GM19452 (cell line): ENCODE results near the gene ING2.
"Not testable (repeated sequence)": the region's sequence is repeated elsewhere in the genome, so short reads cannot be mapped to it uniquely, and the experiment has no call there.

Experiments
- ATAC-seq: cut with Tn5 transposase; IDR thresholded peaks from one replicate; pipeline ENCODE4 v1.9.1; 2021; ENCODE audit not compliant: unreplicated experiment

The ING2 gene

DNA sequence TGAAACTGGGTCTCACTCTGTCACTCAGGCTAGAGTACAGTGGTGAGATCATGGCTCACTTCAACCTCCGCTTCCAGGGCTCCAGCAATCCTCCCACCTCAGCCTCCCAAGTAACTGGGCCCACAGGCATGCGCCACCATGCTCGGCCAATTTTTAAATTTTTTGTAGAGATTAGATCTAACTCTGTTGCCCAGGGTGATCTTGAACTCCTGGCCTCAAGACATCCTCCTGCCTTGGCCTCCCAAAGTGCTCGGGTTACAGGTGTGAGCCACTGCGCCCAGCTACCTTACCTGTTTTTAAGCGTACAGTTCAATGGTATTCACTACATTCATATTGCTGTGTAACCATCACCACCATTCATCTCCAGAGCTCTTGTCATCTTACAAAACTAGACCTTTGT is 41.5 kb downstream of the ING2 start:
- no peak for ATAC-seq

DNA sequence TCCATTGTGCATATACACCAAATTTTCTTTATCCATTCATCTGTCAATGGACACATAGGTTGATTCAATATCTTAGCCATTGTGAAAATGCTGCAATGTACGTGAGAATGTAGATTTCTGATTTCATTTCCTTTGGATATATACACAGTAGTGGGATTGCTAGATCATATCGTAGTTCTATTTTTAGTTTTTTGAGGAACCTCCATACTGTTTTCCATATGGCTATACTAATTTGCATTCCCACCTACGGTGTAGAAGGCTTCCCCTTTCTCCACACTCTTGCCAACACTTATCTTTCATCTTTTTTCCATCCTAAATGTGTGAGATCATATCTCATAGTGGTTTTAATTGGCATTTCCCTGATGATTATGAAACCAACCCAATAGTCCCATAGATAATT is 43.4 kb downstream of the ING2 start:
- ATAC-seq: no peak

DNA sequence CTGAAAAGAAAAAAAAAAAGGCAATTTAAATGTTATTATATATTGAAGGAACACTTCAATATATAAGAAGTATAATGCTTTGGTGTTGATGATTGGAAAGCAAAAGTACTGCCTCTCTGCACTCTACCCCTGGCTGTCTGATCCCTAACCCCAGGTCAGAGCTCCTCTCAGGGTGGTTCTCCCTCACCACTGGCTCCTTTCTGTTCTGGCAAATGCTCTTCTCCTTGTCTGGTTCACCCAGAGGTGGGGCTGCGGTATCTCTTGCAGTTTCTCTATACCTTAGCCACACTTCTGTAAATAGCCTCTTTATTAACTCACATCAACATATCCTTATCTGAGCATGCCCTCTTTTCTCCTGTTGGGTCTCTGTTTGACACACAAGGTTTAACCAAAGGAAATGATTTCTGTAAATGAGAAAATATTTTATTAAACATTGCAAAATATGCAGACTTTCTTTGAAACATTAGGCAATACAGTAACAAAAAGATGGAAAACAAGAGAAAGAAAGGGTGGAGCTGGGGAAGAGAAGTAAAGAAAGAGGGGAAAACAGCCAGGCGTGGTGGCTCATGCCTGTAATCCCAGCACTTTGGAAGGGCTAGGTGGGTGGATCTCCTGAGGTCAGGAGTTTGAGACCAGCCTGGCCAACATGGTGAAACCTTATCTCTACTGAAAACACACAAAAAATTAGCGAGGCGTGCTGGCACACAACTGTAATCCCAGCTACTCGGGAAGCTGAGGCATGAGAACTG is 45.7 kb downstream of the ING2 start:
- ATAC-seq: no peak

DNA sequence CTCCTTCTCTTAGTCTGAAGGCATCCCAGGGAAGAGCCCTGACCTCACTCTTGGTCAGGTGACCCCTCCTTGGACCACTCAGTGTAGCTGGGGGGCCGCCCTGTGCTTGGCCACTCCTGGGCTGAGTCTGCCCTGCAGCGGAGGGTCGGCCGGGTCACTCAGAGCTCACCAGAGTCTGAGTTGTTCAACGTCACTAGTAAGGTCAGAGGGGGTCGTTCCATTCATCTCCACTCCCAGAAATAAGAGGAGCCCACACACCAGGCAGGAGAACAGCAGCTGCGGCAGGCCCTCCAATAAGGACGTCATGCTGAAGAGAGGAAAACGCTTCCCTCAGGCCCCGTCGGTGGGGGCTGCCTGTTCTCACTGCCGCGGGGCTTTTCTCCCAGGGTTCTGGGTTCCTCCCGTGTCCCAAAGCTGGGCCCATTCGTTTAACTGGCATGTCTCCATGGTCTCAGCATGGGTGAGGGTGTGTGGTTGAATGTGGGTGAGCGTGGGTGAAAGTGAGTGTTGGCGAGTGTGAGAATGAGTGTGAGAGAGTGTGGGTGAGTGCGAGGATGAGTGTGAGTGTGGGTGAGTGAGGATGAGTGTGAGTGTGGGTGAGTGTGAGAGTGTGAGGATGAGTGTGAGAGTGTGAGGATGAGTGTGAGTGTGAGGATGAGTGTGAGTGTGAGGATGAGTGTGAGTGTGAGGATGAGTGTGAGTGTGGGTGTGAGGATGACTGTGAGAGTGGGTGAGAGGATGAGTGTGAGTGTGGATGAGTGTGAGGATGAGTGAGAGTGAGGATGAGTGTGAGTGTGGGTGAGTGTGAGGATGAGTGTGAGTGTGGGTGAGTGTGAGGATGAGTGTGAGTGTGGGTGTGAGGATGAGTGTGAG is 47.7 kb downstream of the ING2 start:
- no peak for ATAC-seq

DNA sequence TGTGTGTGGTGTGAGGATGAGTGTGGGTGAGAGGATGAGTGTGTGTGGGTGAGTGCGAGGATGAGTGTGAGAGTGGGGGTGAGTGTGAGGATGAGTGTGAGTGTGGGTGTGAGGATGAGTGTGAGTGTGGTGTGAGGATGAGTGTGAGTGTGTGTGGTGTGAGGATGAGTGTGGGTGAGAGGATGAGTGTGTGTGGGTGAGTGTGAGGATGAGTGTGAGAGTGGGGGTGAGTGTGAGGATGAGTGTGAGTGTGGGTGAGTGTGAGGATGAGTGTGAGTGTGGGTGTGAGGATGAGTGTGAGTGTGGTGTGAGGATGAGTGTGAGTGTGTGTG is 48.3 kb downstream of the ING2 start:
- not testable (repeated sequence) for ATAC-seq

DNA sequence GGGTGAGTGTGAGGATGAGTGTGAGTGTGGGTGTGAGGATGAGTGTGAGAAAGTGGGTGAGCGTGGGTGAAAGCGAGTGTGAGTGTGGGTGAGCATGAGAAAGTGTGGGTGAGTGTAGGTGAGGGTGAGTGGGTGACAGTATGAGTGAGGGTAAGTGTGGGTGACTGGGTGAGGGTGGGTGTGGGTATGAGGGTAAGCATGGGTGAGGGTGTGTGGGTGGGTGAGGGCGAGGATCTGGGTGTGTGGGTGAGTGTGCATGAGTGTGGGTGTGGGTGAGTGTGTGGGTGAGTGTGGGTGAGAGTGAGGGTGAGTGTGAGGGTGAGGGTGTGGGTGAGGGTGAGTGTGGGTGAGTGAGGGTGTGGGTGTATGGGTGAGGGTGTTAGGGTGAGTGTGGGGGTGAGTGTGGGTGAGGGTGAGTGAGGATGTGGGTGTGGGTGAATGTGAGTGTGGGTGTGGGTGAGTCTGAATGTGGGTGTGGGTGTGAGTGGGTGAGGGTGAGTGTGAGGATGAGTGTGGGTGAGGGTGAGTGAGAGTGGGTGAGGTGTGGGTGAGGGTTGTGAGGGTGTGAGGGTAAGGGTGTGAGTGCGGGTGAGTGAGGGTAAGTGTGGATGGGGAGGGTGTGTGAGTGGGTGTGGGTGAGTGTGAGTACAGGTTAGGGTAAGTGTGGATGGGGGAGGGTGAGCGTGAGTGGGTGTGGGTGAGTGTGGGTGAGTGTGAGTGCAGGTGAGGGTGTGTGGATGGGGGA is 48.9 kb downstream of the ING2 start:
- ATAC-seq: no peak

DNA sequence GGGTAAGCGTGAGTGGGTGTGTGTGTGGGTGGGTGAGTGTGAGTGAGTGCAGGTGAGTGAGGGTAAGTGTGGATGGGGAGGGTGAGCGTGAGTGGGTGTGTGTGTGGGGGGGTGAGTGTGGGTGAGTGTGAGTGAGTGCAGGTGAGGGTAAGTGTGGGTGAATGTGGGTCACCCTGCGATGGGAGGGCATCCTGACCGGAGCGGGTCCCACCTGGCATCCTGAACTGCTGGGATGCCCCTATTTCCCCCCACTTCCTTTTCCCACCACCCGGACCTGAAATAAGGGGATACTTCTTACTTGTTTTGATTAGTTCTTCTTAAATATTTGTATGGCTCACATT is 49.5 kb downstream of the ING2 start:
- no peak for ATAC-seq

DNA sequence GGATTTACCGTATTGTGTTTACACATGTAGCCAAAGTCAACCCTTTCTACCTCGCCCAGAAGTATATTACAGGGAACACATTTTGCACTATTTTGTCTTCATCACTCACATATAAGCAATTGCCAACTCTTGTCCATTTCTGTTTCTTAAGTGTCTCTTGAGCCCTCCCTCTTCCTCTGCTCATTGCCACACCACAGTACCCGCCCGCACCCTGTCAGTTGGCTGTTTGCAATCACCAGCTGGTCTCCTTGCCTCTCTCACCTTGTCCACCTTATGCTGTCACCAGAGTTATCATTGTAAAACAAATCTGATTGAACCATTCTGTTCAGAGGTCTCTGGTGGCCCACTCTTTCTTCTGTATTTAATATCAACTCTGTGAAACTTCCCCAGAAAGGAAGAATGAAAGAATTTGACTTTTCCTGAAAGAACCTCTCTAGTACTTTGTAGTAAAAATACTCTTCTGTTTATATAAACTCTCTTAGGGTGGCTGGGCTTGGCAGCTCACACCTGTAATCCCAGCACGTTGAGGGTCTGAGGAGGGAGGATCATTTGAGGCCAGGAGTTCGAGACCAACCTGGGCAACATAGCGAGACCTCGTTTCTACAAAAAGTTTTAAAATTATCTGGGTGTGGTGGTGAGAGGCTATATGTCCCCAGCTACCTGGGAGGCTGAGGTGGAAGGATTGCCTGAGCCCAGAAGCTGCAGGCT is 50.2 kb downstream of the ING2 start:
- no peak for ATAC-seq

DNA sequence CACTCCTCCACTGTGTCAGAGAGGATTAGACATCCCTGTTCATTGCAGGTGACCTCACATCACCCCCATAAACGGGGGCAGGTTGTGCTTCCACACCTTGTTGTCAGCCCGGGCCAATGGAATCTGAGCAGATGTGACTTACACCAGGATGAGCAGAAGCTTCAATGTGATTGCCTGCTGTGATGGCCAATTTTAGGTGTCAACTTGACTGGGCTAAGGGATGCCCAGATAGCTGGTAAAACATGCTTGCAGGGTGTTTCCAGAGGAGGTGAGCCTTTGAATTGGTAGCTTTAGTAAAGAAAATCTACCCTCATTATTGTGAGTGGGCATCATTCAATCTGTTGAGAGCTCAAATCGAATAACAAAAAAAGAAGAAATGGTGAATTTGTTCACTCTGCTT is 52.1 kb downstream of the ING2 start:
- no peak for ATAC-seq

DNA sequence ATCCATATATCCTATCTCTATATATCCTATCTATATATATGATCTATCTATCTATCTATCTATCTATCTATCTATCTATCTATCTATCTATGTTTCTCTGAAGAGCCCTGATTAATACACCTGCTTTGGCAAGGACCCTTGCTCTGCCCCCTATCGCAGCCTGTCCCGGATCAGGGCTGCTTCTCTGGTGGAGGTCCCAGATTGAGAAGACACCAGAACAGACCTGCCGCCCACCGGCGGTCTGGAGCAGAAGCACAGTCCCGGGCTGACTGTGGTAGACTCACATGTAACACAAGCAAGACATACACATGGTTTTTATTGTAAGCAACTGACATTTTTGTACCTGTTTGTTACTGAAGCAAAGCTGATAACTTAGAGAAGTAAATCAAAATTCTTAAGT is 52.8 kb downstream of the ING2 start:
- ATAC-seq: no peak

DNA sequence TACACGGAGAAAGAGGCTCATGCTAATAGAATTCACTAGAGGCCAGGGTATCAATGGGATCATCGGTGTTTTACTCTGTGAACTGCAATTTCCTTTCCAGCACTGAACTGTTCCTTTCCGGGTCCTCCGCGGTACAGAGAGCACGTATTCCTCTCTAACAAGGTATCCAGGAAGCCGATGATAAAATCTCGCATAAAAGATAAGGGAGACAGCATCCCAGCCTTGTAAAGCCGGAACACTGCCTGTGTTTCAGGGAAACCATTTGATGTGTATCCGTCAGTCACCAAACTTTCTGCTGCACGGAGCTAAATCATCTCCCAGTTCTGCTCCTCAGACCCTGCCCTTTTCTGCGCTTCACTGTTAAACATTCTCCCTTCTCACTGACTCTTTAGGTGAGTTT is 54.0 kb downstream of the ING2 start:
- no peak for ATAC-seq

DNA sequence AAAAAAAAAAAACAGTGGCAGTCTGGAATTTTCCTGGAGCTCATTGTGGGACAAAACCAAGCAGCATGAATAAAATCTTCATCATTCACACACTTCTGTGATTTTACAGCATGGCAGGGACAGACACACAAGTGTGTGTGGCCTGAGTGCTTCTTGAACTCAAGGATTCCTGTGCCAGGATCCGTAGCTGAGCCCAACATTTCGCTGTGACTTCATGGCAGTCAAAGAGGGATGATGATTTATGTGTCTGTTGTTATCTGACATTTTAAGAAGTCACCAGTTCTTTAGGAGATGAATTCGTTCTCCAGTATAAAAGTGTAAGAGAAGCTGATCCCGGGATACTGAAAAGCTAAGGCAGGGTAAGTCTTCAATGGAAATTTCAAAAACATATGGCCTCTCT is 57.0 kb downstream of the ING2 start:
- no peak for ATAC-seq
